HEK293 (cell line): ENCODE measurements around the gene CYP2E1.

Source experiments
- CTCF ChIA-PET: fragments of 350-600 bp; formaldehyde crosslinking; extraction: SDS; loops from one replicate; lab custom pipeline; 2021; ENCODE audit warnings: antibody characterized with exemption; lab: Yijun Ruan, JAX
- POLR2A ChIA-PET: fragments of 300-600 bp; formaldehyde crosslinking; extraction: SDS; loops from one replicate; lab custom pipeline; 2020; ENCODE audit warnings: antibody characterized with exemption, inconsistent platforms; lab: Yijun Ruan, JAX
- H3K27ac ChIP-seq: fragments of 200-500 bp; sonication (Bioruptor generic); 2 replicates; pipeline ENCODE4 v1.5.1; 2014; ENCODE audit warnings: low read depth, low read length, control low read depth, inconsistent platforms; ENCODE audit errors: extremely low read depth
- H3K36me3 ChIP-seq, 2 experiments: fragments of 200-500 bp in 1 of 2; sonication (Bioruptor generic) in 1 of 2; 1 replicate in 1 of 2; 2 replicates in 1 of 2; pipeline ENCODE4 v1.5.1; 2014 to 2017; ENCODE audit warnings: inconsistent platforms in 2 of 2, low read length in 2 of 2; ENCODE audit not compliant: control insufficient read depth in 2 of 2, insufficient read depth in 1 of 2
- H3K4me1 ChIP-seq: fragments of 200-500 bp; sonication (Bioruptor generic); 2 replicates; pipeline ENCODE4 v1.5.1; 2014; ENCODE audit warnings: mild to moderate bottlenecking, low read length, inconsistent platforms; ENCODE audit not compliant: control insufficient read depth, insufficient read depth
- H3K4me3 ChIP-seq: 2 replicates; pipeline ENCODE4 v1.5.1; 2011; ENCODE audit warnings: low read depth, mild to moderate bottlenecking, control low read depth, low read length, moderate library complexity
- H3K9me3 ChIP-seq: fragments of 200-500 bp; sonication (Bioruptor generic); 2 replicates; pipeline ENCODE4 v1.5.1; 2014; ENCODE audit warnings: low read depth, low read length, inconsistent platforms; ENCODE audit not compliant: control insufficient read depth, insufficient read depth
- AEBP2 ChIP-seq: fragments of 450-650 bp; formaldehyde crosslinking; IDR thresholded peaks from 2 replicates; pipeline ENCODE4 v1.5.1; 2016; ENCODE audit warnings: missing biosample characterization, missing genetic modification characterization, borderline replicate concordance
- GLIS1 ChIP-seq: fragments of 450-650 bp; formaldehyde crosslinking; IDR thresholded peaks from 2 replicates; pipeline ENCODE4 v1.5.1; 2016; ENCODE audit warnings: missing biosample characterization, missing genetic modification characterization
- KLF1 ChIP-seq: fragments of 450-650 bp; formaldehyde crosslinking; IDR thresholded peaks from 2 replicates; pipeline ENCODE4 v1.5.1; 2016; ENCODE audit warnings: missing biosample characterization, missing genetic modification characterization
- KLF10 ChIP-seq: fragments of 450-650 bp; IDR thresholded peaks from 2 replicates; pipeline ENCODE4 v1.5.1; 2018; ENCODE audit warnings: missing biosample characterization, mild to moderate bottlenecking, missing genetic modification characterization
- MZF1 ChIP-seq: fragments of 450-650 bp; formaldehyde crosslinking; IDR thresholded peaks from 2 replicates; pipeline ENCODE4 v1.5.1; 2017; ENCODE audit warnings: missing biosample characterization, missing genetic modification characterization, borderline replicate concordance
- OSR2 ChIP-seq: fragments of 450-650 bp; formaldehyde crosslinking; IDR thresholded peaks from 2 replicates; pipeline ENCODE4 v1.5.1; 2016; ENCODE audit warnings: missing biosample characterization, missing genetic modification characterization
- SCRT1 ChIP-seq: fragments of 450-650 bp; formaldehyde crosslinking; IDR thresholded peaks from 2 replicates; pipeline ENCODE4 v1.5.1; 2016; ENCODE audit warnings: missing biosample characterization, missing genetic modification characterization, borderline replicate concordance
- ZBTB17 ChIP-seq: fragments of 450-650 bp; formaldehyde crosslinking; IDR thresholded peaks from 2 replicates; pipeline ENCODE4 v1.5.1; 2016; ENCODE audit warnings: missing biosample characterization, missing genetic modification characterization
- ZBTB20 ChIP-seq: fragments of 450-650 bp; formaldehyde crosslinking; IDR thresholded peaks from 2 replicates; pipeline ENCODE4 v1.5.1; 2016; ENCODE audit warnings: missing biosample characterization, missing genetic modification characterization
- ZNF362 ChIP-seq: fragments of 450-650 bp; formaldehyde crosslinking; IDR thresholded peaks from 2 replicates; pipeline ENCODE4 v1.5.1; 2016; ENCODE audit warnings: missing biosample characterization, missing genetic modification characterization
- ZNF529 ChIP-seq: fragments of 450-650 bp; formaldehyde crosslinking; IDR thresholded peaks from 2 replicates; pipeline ENCODE4 v1.5.1; 2017; ENCODE audit warnings: missing genetic modification characterization, missing biosample characterization; ENCODE audit not compliant: insufficient replicate concordance
- ZNF549 ChIP-seq: fragments of 450-650 bp; IDR thresholded peaks from 2 replicates; pipeline ENCODE4 v1.5.1; 2018; ENCODE audit warnings: missing biosample characterization, missing genetic modification characterization, mild to moderate bottlenecking, inconsistent platforms, moderate library complexity
- ZNF621 ChIP-seq: fragments of 450-650 bp; formaldehyde crosslinking; IDR thresholded peaks from 2 replicates; pipeline ENCODE4 v1.5.1; 2017; ENCODE audit warnings: missing biosample characterization, missing genetic modification characterization
- ZNF654 ChIP-seq: fragments of 450-650 bp; formaldehyde crosslinking; IDR thresholded peaks from 2 replicates; pipeline ENCODE4 v1.5.1; 2016; ENCODE audit warnings: low read depth, missing biosample characterization, missing genetic modification characterization
- ZNF660 ChIP-seq: fragments of 450-650 bp; IDR thresholded peaks from 2 replicates; pipeline ENCODE4 v1.5.1; 2018; ENCODE audit warnings: missing biosample characterization, mild to moderate bottlenecking, missing genetic modification characterization
- ZNF701 ChIP-seq: fragments of 450-650 bp; formaldehyde crosslinking; IDR thresholded peaks from 2 replicates; pipeline ENCODE4 v1.5.1; 2016; ENCODE audit warnings: missing biosample characterization, missing genetic modification characterization
- ZNF785 ChIP-seq: fragments of 450-650 bp; formaldehyde crosslinking; IDR thresholded peaks from 2 replicates; pipeline ENCODE4 v1.5.1; 2016; ENCODE audit warnings: missing biosample characterization, missing genetic modification characterization
- ZNF843 ChIP-seq: fragments of 450-650 bp; formaldehyde crosslinking; IDR thresholded peaks from 2 replicates; pipeline ENCODE4 v1.5.1; 2016; ENCODE audit warnings: missing biosample characterization, missing genetic modification characterization
- ZSCAN4 ChIP-seq: fragments of 450-650 bp; formaldehyde crosslinking; IDR thresholded peaks from 2 replicates; pipeline ENCODE4 v1.5.1; 2017; ENCODE audit warnings: missing biosample characterization, missing genetic modification characterization
- TF ChIP-seq, protein P1 (sequence below): fragments of 450-650 bp; formaldehyde crosslinking; IDR thresholded peaks from 2 replicates; pipeline ENCODE4; 2016; ENCODE audit warnings: missing biosample characterization, missing genetic modification characterization
- TF ChIP-seq, protein P2 (sequence below): fragments of 450-650 bp; formaldehyde crosslinking; IDR thresholded peaks from 2 replicates; pipeline ENCODE4 v1.5.1; 2016; ENCODE audit warnings: missing biosample characterization, missing genetic modification characterization
- TF ChIP-seq, protein P3 (sequence below): fragments of 450-650 bp; formaldehyde crosslinking; IDR thresholded peaks from 2 replicates; pipeline ENCODE4 v1.5.1; 2016; ENCODE audit warnings: missing biosample characterization, missing genetic modification characterization

The CYP2E1 gene

DNA sequence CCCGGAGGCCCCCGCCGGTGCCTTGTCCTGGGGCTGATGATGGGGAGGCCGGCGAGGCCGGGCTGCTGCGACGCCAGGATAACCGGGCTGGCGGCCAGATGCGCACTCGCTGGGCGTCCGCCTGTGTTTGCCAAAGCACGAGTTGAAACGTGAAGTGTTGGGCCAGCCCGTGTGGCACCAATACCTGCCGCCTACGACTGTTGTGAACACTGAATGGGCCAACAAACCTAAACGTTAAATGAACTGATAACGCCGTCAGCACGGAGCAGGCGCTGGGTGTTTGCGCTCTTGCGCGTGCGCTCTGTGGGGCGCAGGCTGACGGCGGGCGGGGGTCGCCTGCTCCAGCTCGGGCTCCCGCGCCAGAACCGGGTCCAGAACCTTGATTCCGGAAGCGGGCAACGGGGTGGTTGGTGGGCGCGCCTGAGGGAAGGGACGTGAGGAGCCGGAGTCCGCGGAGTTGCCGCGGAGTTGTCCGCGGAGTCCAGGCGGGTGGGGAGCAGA is 658 bp downstream of the CYP2E1 start (continued):
- TF ChIP-seq, protein P1, sequence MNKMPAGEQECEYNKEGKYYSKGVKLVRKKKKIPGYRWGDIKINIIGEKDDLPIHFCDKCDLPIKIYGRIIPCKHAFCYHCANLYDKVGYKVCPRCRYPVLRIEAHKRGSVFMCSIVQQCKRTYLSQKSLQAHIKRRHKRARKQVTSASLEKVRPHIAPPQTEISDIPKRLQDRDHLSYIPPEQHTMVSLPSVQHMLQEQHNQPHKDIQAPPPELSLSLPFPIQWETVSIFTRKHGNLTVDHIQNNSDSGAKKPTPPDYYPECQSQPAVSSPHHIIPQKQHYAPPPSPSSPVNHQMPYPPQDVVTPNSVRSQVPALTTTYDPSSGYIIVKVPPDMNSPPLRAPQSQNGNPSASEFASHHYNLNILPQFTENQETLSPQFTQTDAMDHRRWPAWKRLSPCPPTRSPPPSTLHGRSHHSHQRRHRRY (tag by site-specific recombination) = no peak

DNA sequence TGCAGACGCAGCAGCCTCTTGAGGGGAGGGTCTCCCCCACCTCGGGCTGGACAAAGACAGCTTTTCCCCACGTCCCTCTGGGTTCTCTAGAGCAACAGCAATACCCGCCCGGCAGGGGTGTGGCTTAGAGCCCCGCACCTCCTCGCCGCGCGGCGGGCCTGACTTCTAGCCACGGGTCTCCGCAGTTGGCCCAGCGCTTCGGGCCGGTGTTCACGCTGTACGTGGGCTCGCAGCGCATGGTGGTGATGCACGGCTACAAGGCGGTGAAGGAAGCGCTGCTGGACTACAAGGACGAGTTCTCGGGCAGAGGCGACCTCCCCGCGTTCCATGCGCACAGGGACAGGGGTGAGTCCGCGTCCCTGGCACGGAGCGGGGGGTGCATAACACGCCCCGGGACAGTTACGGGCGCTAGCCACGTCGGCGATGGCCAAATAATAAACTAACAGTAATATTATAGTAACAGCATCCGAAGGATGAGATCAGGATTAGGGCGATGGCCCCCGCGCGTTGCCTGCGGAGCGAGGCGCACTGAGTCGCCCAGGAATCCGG is 1.2 kb downstream of the CYP2E1 start:
- ChIA-PET CTCF (no interaction called here), POLR2A (no interaction called here)
- no peaks in the 10 kb centered on the region for H3K9me3 ChIP-seq

DNA sequence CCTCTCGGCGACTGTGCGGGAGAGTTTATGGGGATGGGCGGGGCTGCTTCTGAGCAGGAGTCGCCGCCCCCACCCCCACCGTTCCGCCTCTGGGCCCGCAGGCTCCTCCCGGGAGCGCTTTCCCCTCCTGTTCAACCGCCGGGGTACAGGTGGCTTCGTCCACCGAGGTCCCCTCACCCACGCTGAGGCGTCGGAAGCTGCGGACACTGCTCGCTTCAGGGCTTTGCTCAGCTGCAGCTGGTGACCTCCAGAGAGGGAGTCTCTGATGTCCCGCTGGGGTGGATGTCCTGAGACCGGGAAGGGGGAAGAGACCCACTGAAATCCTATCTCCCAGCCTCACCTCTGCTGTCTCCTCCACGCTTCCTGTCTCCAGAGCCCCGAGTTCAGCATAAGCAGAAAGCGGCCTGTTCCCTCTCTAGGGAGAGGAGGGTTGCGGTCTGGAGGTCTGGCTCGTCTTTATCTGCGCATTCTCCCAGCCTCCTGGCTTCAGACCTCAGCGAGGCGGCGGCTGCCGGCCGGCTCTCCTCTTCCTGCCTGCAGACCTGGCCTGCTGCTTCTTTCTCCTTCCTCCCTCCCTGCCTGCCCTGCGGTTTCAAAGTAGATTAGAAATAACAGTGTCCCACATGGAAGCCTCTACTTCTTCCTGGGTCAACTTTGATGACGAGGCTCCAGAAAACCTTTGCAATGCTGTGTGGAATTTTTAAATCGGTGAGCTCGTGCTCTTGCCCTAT is 1.8 kb downstream of the CYP2E1 start:
- TF ChIP-seq ZSCAN4 (tag by site-specific recombination) (no peak), ZBTB20 (peak; percentile 70), ZNF654 (no peak), ZBTB17 (tag by site-specific recombination) (peak; percentile 49; the same call in 1 of the 2 replicates), KLF1 (peak; percentile 25; the same call in 1 of the 2 replicates), ZNF549 (tag by site-specific recombination) (no peak), KLF10 (tag by site-specific recombination) (no peak), ZNF362 (tag by site-specific recombination) (no peak), SCRT1 (tag by site-specific recombination) (no peak), ZNF529 (tag by site-specific recombination) (no peak), MZF1 (tag by site-specific recombination) (no peak), ZNF785 (tag by site-specific recombination) (no peak), GLIS1 (tag by site-specific recombination) (0 out of 2 replicates have a peak, but pooled peaks have one; percentile 8)
- TF ChIP-seq, protein P2, sequence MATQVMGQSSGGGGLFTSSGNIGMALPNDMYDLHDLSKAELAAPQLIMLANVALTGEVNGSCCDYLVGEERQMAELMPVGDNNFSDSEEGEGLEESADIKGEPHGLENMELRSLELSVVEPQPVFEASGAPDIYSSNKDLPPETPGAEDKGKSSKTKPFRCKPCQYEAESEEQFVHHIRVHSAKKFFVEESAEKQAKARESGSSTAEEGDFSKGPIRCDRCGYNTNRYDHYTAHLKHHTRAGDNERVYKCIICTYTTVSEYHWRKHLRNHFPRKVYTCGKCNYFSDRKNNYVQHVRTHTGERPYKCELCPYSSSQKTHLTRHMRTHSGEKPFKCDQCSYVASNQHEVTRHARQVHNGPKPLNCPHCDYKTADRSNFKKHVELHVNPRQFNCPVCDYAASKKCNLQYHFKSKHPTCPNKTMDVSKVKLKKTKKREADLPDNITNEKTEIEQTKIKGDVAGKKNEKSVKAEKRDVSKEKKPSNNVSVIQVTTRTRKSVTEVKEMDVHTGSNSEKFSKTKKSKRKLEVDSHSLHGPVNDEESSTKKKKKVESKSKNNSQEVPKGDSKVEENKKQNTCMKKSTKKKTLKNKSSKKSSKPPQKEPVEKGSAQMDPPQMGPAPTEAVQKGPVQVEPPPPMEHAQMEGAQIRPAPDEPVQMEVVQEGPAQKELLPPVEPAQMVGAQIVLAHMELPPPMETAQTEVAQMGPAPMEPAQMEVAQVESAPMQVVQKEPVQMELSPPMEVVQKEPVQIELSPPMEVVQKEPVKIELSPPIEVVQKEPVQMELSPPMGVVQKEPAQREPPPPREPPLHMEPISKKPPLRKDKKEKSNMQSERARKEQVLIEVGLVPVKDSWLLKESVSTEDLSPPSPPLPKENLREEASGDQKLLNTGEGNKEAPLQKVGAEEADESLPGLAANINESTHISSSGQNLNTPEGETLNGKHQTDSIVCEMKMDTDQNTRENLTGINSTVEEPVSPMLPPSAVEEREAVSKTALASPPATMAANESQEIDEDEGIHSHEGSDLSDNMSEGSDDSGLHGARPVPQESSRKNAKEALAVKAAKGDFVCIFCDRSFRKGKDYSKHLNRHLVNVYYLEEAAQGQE (tag by site-specific recombination) = no peak
- H3K4me1 ChIP-seq = no peaks in the 10 kb centered on the region
- H3K9me3 ChIP-seq = no peaks in the 10 kb centered on the region
- CTCF ChIA-PET = interaction anchor here (0.7 to 1.0 kb wide), 3 partner anchors 9 to 200 kb away, joined by 3 to 5 read pairs (median 3); no protein-coding TSS in a partner anchor
- H3K4me3 ChIP-seq = no peak overlapping the region
- POLR2A ChIA-PET = no interaction called here
- H3K36me3 ChIP-seq = no peaks in the 10 kb centered on the region
- no peak overlapping the region for H3K27ac ChIP-seq

More for the DNA sequence above, 1.2 kb downstream of the CYP2E1 start:
- H3K4me3 ChIP-seq = no peak overlapping the region
- H3K4me1 ChIP-seq = no peaks in the 10 kb centered on the region
- H3K27ac ChIP-seq = no peak overlapping the region
- no peaks in the 10 kb centered on the region for H3K36me3 ChIP-seq
- TF ChIP-seq ZNF660 (tag by site-specific recombination) = no peak
- TF ChIP-seq, protein P3, sequence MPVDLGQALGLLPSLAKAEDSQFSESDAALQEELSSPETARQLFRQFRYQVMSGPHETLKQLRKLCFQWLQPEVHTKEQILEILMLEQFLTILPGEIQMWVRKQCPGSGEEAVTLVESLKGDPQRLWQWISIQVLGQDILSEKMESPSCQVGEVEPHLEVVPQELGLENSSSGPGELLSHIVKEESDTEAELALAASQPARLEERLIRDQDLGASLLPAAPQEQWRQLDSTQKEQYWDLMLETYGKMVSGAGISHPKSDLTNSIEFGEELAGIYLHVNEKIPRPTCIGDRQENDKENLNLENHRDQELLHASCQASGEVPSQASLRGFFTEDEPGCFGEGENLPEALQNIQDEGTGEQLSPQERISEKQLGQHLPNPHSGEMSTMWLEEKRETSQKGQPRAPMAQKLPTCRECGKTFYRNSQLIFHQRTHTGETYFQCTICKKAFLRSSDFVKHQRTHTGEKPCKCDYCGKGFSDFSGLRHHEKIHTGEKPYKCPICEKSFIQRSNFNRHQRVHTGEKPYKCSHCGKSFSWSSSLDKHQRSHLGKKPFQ (tag by site-specific recombination) = no peak
- no peak for TF ChIP-seq ZNF621 (tag by site-specific recombination)
- TF ChIP-seq ZNF843 (tag by site-specific recombination) = no peak
- TF ChIP-seq ZNF701 (tag by site-specific recombination) = no peak
- no peak for TF ChIP-seq AEBP2 (tag by site-specific recombination)
- TF ChIP-seq KLF10 (tag by site-specific recombination) = no peak
- no peak for TF ChIP-seq OSR2 (tag by site-specific recombination)
- TF ChIP-seq, all 188 proteins: peak for 0
